Right lobe of liver (tissue), 6 donors: ENCODE data around the gene LSM3. TPM values are rescaled to one million over a fixed set of nuclear protein-coding genes. Genes with fewer than 3 reads are reported as not detected.

Experiments used
- ATAC-seq, 4 donors: fragments of 200-7000 bp; cut with Tn5 transposase; one replicate each; pipeline ENCODE4 v1.9.1; 2020; ENCODE audit warnings: mild to moderate bottlenecking in 4 of 4, moderate library complexity in 4 of 4
- DNase-seq, 3 donors: peaks; one replicate each; pipeline ENCODE4 v3.0.0-alpha.2; 2020
- H3K27ac ChIP-seq, 3 donors: fragments of 200-600 bp; one replicate each; pipeline ENCODE4 v1.8.0; 2022
- H3K27me3 ChIP-seq, 2 donors: fragments of 200-600 bp; one replicate each; pipeline ENCODE4 v1.8.0; 2022
- H3K36me3 ChIP-seq, 4 donors: fragments of 200-600 bp; sonication (generic) in 1 of 4; one replicate each; pipeline versions ENCODE4 v1.5.1 to v1.8.0; 2017 to 2022; ENCODE audit warnings: control low read depth in 1 of 4
- H3K4me1 ChIP-seq, 4 donors: fragments of 200-600 bp; sonication (generic) in 1 of 4; one replicate each; pipeline versions ENCODE4 v1.5.1 to v1.8.0; 2017 to 2022; ENCODE audit warnings: control low read depth in 1 of 4
- H3K4me3 ChIP-seq, 3 donors: fragments of 200-600 bp; one replicate each; pipeline ENCODE4 v1.8.0; 2022
- H3K9me3 ChIP-seq, 4 donors: fragments of 200-600 bp; sonication (generic) in 1 of 4; one replicate each; pipeline versions ENCODE4 v1.5.1 to v1.8.0; 2017 to 2022; ENCODE audit warnings: control low read depth in 1 of 4
- CTCF ChIP-seq, 4 donors: fragments of 200-600 bp in 3 of 4; fragments of 450-650 bp in 1 of 4; IDR thresholded peaks; one replicate each; pipeline versions ENCODE4 v1.5.1 to v1.8.0; 2016 to 2022; ENCODE audit warnings: antibody characterized with exemption in 4 of 4, mild to moderate bottlenecking in 2 of 4
- POLR2A ChIP-seq: fragments of 450-650 bp; IDR thresholded peaks from one replicate; pipeline ENCODE4 v1.6.1; 2017; ENCODE audit warnings: antibody characterized with exemption, mild to moderate bottlenecking
- WGBS: methylation state at CpG from one replicate; pipeline ENCODE4 v1.1.6; 2018; ENCODE audit warnings: low coverage, low lambda C conversion rate; ENCODE audit not compliant: insufficient coverage; ENCODE audit errors: missing lambda C conversion rate; 5-methylcytosine and 5-hydroxymethylcytosine counted together
- intact Hi-C, 2 donors: fragments of 100-400 bp; cut with DNase I; formaldehyde crosslinking; loops; one replicate each; pipeline versions ENCODE4 v1.11.2 to v1.14.1; 2022
- total RNA-seq, 6 experiments: library from RNA; depleted of rRNA in 2 of 6; stranded (reverse); fragments of >200 nt in 2 of 6; fragmentation: NEBNext Ultra II Directional in 3 of 6; extraction: Animal tissue kit (Norgen Biotek cat#: 25700) in 3 of 6; gene quantifications; one replicate each; pipeline versions ENCODE4 v1.1.0 to v1.2.4, GENCODE V29; 2016 to 2023
- donor health status: DM: no; HTN: yes; CAD: no.
- donor health status: DM: no; HTN: no; CAD: no.
- donor health status: DM: no; HTN: no; CAD: no.
- donor health status: DM: no; HTN: yes; CAD: no.
- donor health status: DM: no; HTN: yes; CAD: no.

The LSM3 gene
- total RNA-seq, 6 experiments from 2014 or later = 4.5 to 7.4 (median 6.1) TPM

- Histone ChIP-seq H3K27ac (no peak overlapping the region), H3K36me3 (peaks cover 0 to 32% (median 11%) of the 10 kb centered on the region in 4 donors), H3K4me3 (no peak overlapping the region), H3K27me3 (no peaks in the 10 kb centered on the region), H3K9me3 (no peaks in the 10 kb centered on the region), H3K4me1 (peaks cover 0 to 35% (median 20%) of the 10 kb centered on the region in 4 donors)
- DNase-seq = no peak
- intact Hi-C loops = no loop called here
- WGBS = 96% methylated on average over 8 of the region's 10 CpGs
- no peak for ATAC-seq
- TF ChIP-seq POLR2A (no peak), CTCF (IDR thresholded peaks at IDR 0.05) (no peak)
Measured at GRCh38 chr3:14146381-14147065, 32.1 kb upstream of the LSM3 start.

- no peak for DNase-seq
- H3K9me3 ChIP-seq = no peaks in the 10 kb centered on the region
- ATAC-seq = no peak
- H3K27me3 ChIP-seq = no peaks in the 10 kb centered on the region
- intact Hi-C loops = no loop called here
- 56% methylated on average over 3 of the region's 5 CpGs for WGBS
- H3K4me3 ChIP-seq = no peak overlapping the region
- TF ChIP-seq POLR2A = no peak
- no peak for TF ChIP-seq CTCF (IDR thresholded peaks at IDR 0.05)
- H3K36me3 ChIP-seq = peaks cover 0 to 37% (median 11%) of the 10 kb centered on the region in 4 donors
- no peak overlapping the region for H3K27ac ChIP-seq
- peaks cover 0 to 30% (median 17%) of the 10 kb centered on the region in 4 donors for H3K4me1 ChIP-seq
Measured at GRCh38 chr3:14147066-14147435, 31.6 kb upstream of the LSM3 start.

- no peak for TF ChIP-seq CTCF (IDR thresholded peaks at IDR 0.05)
- TF ChIP-seq POLR2A = no peak
- peaks cover 0 to 24% (median 14%) of the 10 kb centered on the region in 4 donors for H3K4me1 ChIP-seq
- intact Hi-C loops = no loop called here
- H3K36me3 ChIP-seq = peaks cover 0 to 37% (median 10%) of the 10 kb centered on the region in 4 donors
- DNase-seq = no peak
- H3K9me3 ChIP-seq = no peaks in the 10 kb centered on the region
- no peak for ATAC-seq
- no peaks in the 10 kb centered on the region for H3K27me3 ChIP-seq
- 81% methylated on average over 8 of the region's 12 CpGs for WGBS
- H3K4me3 ChIP-seq = no peak overlapping the region
- H3K27ac ChIP-seq = no peak overlapping the region
Measured at GRCh38 chr3:14147617-14148016, 31.0 kb upstream of the LSM3 start.

GRCh38 chr3:14148041-14148985 is 30.3 kb upstream of the LSM3 start:
- no peaks in the 10 kb centered on the region for H3K27me3 ChIP-seq
- TF ChIP-seq CTCF (IDR thresholded peaks at IDR 0.05) (no peak), POLR2A (no peak)
- no peak overlapping the region for H3K4me3 ChIP-seq
- peaks cover 0 to 19% (median 11%) of the 10 kb centered on the region in 4 donors for H3K4me1 ChIP-seq
- no peak overlapping the region for H3K27ac ChIP-seq
- ATAC-seq = no peak
- H3K9me3 ChIP-seq = no peaks in the 10 kb centered on the region
- intact Hi-C loops = no loop called here
- WGBS = 82% methylated on average over 14 of the region's 28 CpGs
- H3K36me3 ChIP-seq = peaks cover 0 to 38% (median 9%) of the 10 kb centered on the region in 4 donors
- DNase-seq = no peak
